Measurements from ENCODE around the gene RNF224. TPM values are rescaled to one million over a fixed set of nuclear protein-coding genes. Genes with fewer than 3 reads are reported as not detected.

The RNF224 gene
- total RNA-seq, 1 donor, result 0.09 TPM

DNA sequence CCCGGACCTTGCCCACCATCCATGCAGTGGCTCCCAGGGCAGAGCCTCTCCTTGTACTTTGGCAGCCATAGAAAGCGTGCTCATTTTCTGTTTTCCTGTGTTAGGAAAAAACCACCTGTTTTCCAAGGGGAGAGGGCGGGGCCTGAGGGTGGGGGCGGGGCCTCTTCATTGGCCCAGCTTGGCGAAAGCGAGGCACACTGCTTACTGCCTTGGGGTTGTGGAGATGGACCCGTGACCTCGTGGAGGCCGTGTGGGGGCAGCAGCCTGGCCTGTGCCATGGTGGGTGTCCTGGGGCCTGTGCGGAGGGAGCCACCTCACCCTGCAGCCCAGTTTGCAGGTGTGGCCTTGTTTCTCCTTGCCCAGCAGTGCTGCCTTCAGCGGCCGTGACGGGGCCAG, 45.8 kb downstream of the RNF224 start:
- H3K4me3 ChIP-seq (ENCODE audit: low read depth, low read length), result no peak overlapping the region
- no peak for DNase-seq (ENCODE audit: low read depth)
- TF ChIP-seq, protein P1, sequence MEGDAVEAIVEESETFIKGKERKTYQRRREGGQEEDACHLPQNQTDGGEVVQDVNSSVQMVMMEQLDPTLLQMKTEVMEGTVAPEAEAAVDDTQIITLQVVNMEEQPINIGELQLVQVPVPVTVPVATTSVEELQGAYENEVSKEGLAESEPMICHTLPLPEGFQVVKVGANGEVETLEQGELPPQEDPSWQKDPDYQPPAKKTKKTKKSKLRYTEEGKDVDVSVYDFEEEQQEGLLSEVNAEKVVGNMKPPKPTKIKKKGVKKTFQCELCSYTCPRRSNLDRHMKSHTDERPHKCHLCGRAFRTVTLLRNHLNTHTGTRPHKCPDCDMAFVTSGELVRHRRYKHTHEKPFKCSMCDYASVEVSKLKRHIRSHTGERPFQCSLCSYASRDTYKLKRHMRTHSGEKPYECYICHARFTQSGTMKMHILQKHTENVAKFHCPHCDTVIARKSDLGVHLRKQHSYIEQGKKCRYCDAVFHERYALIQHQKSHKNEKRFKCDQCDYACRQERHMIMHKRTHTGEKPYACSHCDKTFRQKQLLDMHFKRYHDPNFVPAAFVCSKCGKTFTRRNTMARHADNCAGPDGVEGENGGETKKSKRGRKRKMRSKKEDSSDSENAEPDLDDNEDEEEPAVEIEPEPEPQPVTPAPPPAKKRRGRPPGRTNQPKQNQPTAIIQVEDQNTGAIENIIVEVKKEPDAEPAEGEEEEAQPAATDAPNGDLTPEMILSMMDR (IDR thresholded peaks at IDR 0.05; ENCODE audit: insufficient read depth, low read length), result no peak

DNA sequence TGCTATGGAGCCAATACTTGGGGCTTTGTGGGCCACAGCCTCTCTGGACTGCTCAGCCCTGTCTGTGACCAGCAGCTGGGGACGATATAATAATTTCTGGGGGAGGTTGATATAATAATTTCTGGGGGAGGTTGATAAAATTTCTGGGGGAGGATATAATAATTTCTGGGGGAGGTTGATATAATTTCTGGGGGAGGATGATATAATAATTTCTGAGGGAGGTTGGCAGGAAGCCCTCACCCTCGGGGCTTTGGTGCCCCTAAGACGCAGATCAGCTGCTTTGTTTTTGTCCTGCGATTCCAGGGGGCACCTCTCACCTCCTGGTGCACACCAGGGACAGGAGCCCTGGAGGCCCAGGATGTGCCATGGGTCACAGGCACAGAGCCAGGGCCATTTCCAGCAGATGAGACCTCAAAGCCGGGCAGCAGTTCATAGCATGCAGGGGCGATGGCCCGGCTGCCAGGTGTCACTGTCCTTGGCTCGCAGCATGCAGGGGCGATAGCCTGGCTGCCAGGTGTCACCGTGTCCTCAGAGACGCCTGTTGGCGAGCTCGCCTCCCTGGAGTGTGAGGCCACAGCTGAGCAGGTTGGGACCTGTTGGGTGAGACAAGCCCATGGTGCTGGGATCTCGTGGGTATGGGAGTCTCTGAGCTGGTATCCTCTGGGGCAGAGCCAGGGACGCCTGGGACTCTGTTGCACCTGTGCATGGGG, 46.5 kb downstream of the RNF224 start:
- TF ChIP-seq, protein P1 (IDR thresholded peaks at IDR 0.05; ENCODE audit: insufficient read depth, low read length), result no peak
- no peak overlapping the region for H3K4me3 ChIP-seq (ENCODE audit: low read depth, low read length)
- DNase-seq (ENCODE audit: low read depth), result no peak

DNA sequence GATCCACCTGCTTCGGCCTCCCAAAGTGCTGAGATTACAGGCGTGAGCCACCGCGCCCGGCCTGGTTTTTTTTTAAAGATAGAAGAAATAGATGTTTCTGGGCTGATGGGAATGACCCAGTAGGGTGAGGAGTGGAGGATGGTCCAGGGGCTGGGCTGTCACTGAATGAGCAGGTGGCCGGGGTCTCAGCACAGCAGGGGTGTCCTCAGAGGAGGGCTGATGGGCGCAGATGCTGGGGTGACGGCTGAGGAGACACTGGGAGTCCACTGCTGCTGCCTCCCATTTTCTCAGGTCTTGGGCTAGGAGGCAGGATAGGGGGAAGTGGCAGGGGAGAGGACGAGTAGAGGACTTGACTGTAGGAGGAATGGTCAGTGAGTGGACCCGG, 47.9 kb downstream of the RNF224 start:
- no peak overlapping the region for H3K4me3 ChIP-seq (ENCODE audit: low read depth, low read length)
- TF ChIP-seq, protein P1 (IDR thresholded peaks at IDR 0.05; ENCODE audit: insufficient read depth, low read length), result no peak
- no peak for DNase-seq (ENCODE audit: low read depth)

DNA sequence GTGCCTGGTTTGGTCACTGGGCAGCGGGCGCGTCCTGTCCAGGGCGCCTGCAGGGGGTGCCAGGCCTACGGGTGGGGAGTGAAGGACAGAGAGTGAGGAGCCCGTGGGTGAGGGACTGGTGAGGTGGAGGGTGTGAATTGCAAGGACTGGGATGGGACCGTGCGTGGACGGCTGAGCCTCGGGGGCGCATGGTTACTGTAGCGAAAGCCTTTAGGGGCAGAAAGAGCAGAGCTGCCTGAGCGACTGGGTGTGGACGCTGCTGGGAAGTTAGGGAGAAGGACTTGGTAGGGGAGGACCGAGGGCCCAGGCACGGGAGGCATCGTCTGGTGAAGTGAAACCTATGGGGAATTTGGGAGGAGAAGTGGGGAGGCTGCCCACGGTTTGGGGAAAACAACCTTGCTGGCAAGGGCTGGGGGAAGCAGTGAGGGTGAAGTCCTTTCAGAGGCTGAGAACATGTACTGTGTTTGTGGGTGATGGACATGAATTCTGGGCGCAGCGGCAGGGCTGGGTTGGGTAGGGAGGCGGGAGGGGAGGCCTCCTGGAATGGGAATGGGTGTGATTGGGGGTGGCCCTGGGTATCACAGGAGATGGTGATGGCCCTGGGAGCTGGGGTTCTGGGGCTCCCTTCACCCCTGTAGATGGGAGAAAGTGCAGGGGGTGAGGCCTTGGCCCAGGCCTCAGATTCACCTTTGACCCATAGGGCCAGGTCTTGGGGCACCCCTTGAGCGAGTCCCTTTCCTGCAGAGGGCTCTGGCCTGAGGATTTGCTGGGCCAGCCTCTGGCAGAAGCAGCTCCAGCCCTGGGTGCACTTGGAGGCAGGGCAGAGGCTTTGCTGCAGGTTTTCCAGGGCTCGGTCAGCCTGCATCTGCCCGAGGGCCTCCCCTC, 48.5 kb downstream of the RNF224 start:
- no peak overlapping the region for H3K4me3 ChIP-seq (ENCODE audit: low read depth, low read length)
- TF ChIP-seq, protein P1 (IDR thresholded peaks at IDR 0.05; ENCODE audit: insufficient read depth, low read length), result no peak
- DNase-seq (ENCODE audit: low read depth), result no peak

DNA sequence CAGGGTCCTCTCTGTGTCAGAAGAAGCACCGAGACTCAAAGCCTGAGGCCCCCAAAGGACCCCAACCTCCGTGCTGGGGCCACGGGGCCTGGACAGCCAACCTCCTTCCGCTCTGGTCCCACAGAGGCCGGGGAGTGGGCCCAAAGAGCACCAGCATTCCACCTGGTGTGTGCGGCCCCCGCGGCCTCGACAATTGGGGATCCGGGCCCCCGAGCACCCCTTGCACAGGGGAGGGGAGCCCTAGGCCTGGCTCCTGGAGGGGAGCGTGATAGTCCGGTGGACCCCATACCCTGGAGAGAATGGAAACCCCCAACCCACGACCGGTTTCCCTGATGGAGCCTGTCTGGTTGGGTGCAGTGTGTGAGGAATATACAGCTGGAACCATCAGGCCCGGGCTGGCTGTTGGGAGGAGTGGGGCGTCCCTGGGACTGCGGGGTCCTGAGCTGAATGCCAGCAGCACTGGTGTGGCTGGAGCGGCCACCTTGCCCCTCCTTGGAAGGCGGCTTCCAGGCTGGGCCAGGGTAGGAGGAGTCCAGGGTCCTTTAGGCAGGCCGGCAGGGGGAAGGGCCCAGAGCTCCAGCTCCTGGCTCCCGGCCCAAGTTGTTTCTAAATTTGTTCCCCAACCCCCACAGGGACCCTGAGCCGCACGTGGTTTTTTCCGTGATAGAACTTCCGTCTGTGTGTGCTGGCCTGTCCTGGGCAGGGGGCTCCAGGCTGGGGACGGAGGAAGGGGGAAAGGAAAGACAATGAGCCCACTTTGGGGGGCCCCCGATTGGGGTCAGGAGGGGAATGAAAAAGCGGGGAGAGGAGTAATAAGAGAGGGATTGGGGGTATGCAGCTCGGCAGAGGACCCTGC, 49.4 kb downstream of the RNF224 start:
- peak; percentile 74 for DNase-seq (ENCODE audit: low read depth)
- H3K4me3 ChIP-seq (ENCODE audit: low read depth, low read length), result peak overlapping the region; percentile 74
- TF ChIP-seq, protein P1 (IDR thresholded peaks at IDR 0.05; ENCODE audit: insufficient read depth, low read length), result no peak

DNA sequence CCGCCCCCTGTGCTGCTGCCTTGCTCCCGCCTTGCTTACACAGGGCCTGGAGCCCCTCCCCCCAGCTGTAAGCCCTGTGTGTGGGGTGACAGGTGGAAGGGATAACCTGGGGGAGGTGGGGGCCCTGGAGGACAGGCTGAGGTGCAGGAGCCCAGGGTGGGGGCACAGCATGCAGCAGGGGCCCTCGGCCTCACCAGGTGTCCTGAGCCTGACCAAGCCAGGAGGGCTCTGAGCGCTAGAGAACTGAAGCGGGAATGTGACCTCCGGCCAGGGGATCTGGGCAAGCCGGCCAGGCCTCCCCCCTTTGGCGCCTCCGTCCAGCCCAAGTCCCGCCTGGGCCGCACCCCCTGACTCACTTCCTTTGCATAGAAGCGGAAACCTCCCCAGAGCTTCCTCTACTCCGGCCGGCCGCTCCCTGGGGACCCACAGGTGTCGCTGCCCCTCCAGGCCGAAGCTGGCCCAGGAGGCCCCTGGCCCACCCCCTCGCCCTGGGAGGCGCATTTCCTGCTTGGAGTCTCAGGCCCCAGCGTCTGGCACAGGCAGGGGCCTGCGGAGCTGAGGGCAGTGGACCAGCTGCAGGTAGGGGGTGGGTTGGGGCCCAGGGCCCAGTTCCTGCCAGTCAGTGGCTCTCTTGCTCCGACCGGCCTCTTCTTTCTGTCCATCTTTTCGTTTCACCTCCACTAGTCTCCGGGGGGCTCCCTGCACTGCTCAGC, 50.2 kb downstream of the RNF224 start, which contains the start of gene TOR4A:
TSS of gene TOR4A (plus strand) at position 398 of the 713 bp plus-strand sequence. CDS start 964 bp downstream, outside the sequence.
- DNase-seq (ENCODE audit: low read depth), result peak; percentile 84
- TF ChIP-seq, protein P1 (IDR thresholded peaks at IDR 0.05; ENCODE audit: insufficient read depth, low read length), result peak; percentile 9
- H3K4me3 ChIP-seq (ENCODE audit: low read depth, low read length), result peak within 1 kb of the TSS; percentile 74

All from fibroblast of the aortic adventitia (primary cell).